HEK293T (cell line): ENCODE results near the gene BCL2.

Source experiments
- ARNT ChIP-seq: fragments of 450-650 bp; IDR thresholded peaks from 2 replicates; pipeline ENCODE4 v1.6.1; 2017; ENCODE audit warnings: mild to moderate bottlenecking
- BHLHE40 ChIP-seq: fragments of 450-650 bp; IDR thresholded peaks from 2 replicates; pipeline ENCODE4 v1.6.1; 2016; ENCODE audit warnings: mild to moderate bottlenecking, moderate library complexity, borderline replicate concordance
- ELF4 ChIP-seq: fragments of 450-650 bp; IDR thresholded peaks from 2 replicates; pipeline ENCODE4 v1.6.1; 2017; ENCODE audit warnings: antibody characterized with exemption
- NFRKB ChIP-seq: fragments of 450-650 bp; IDR thresholded peaks from 2 replicates; pipeline ENCODE4 v1.6.1; 2016; ENCODE audit warnings: mild to moderate bottlenecking, moderate library complexity
- SP1 ChIP-seq: fragments of 450-650 bp; IDR thresholded peaks from 2 replicates; pipeline ENCODE4 v1.6.1; 2017

DNA sequence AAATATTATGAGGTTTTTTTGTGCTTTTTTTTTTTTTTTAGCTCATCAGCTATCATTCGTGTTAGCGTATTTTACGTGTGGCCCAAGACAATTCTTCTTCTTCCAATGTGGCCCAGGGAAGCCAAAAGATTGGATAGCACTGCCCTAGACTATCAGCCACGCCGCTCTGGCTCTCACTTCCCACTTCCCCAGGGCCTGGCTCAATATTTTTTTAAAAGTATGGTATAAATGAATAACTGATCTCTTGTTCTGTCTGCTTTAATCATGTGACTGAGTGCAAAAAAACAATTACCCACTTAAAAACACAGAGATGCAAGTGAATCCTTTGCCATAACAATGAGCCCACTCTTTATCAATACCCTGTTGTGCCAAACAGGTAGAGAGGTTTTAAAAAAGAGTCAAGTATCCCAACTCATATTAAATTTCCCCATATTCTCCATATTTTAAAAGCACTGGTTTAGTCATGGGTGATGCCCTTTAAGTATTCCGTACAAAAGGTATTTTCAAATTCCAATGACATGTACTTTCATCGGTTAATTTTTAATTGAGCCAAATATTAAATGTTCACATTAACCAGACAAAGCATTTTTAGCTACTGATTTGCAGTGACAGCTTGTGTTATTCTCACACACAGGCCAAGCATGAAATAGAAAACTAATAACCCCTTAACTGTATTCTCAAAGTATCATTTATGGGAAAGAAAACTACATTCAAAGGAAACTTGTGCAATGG is 12.6 kb downstream of the BCL2 start:
- no peak for TF ChIP-seq SP1
- no peak for TF ChIP-seq ELF4
- TF ChIP-seq ARNT, result no peak
- no peak for TF ChIP-seq NFRKB
- no peak for TF ChIP-seq BHLHE40
